IMR-90 (cell line): ENCODE results near the gene CDC42EP3.

Source experiments
- BHLHE40 ChIP-seq: fragments of 150-350 bp; IDR thresholded peaks from 2 replicates; pipeline ENCODE4 v1.6.1; 2016; ENCODE audit warnings: mild to moderate bottlenecking, low read depth, low read length
- CTCF ChIP-seq: conservative IDR thresholded peaks from 2 replicates; pipeline ENCODE4 v1.5.1; 2012; ENCODE audit warnings: mild to moderate bottlenecking, low read depth, low read length, improper control_type of control experiment
- MXI1 ChIP-seq: IDR thresholded peaks from 2 replicates; pipeline ENCODE4 v1.6.1; 2012; ENCODE audit warnings: low read depth, mild to moderate bottlenecking, low read length, moderate library complexity, borderline replicate concordance
- POLR2A ChIP-seq: IDR thresholded peaks from 2 replicates; pipeline ENCODE4 v1.6.1; 2012; ENCODE audit warnings: mild to moderate bottlenecking, low read depth, low read length
- RCOR1 ChIP-seq: IDR thresholded peaks from 2 replicates; pipeline ENCODE4 v1.6.1; 2012; ENCODE audit warnings: mild to moderate bottlenecking, low read length, improper control_type of control experiment; ENCODE audit not compliant: insufficient replicate concordance
- RFX5 ChIP-seq: IDR thresholded peaks from 2 replicates; pipeline ENCODE4 v1.8.0; 2012; ENCODE audit warnings: low read depth, mild to moderate bottlenecking, low read length, moderate library complexity

GRCh38 chr2:37648331-37649011 is 23.0 kb downstream of the CDC42EP3 start:
- no peak for TF ChIP-seq BHLHE40
- no peak for TF ChIP-seq POLR2A
- TF ChIP-seq CTCF: no peak
- no peak for TF ChIP-seq RCOR1
- TF ChIP-seq MXI1: no peak
- no peak for TF ChIP-seq RFX5
